HCT116 (cell line): ENCODE results near the gene FRZB. TPM values are rescaled to one million over a fixed set of nuclear protein-coding genes. Genes with fewer than 3 reads are reported as not detected.

Experiments
- ATAC-seq: fragments of 200-7000 bp; cut with Tn5 transposase; 2 replicates; pipeline ENCODE4 v1.9.1; 2020; ENCODE audit warnings: mild to moderate bottlenecking, moderate library complexity
- BruUV-seq: library from RNA; stranded (reverse); fragments of 400-500 nt; replicated peaks from 2 replicates; lab custom pipeline; 2021; lab: Mats Ljungman, UMichigan
- CTCF ChIA-PET: fragments of 300-600 bp; sonication (Branson Sonifier 250); formaldehyde crosslinking; loops from one replicate; lab custom pipeline; 2021; ENCODE audit warnings: antibody characterized with exemption; lab: Charles Lee
- POLR2A ChIA-PET: fragments of 300-600, 350-600 bp; sonication (Branson Sonifier 250); formaldehyde crosslinking; loops from one replicate; lab custom pipeline; 2021; ENCODE audit warnings: antibody characterized with exemption; lab: Charles Lee
- RAD21 ChIA-PET, 2 experiments: fragments of 300-600 bp; sonication (Branson Sonifier 250); formaldehyde crosslinking; loops; one replicate each; lab custom pipeline; 2023; ENCODE audit warnings: low total read pairs in 2 of 2; ENCODE audit not compliant: uncharacterized antibody in 2 of 2, unreplicated experiment in 2 of 2, low non-redundant PET in 1 of 2; lab: Charles Lee
- DNase-seq: peaks from one replicate; pipeline ENCODE4 v3.0.0-alpha.2; 2010; ENCODE audit warnings: low read depth, low spot score
- H2AFZ ChIP-seq: fragments of 200-600 bp; shearing (Covaris generic), sonication (generic); 2 replicates; pipeline ENCODE4 v1.6.1; 2017; ENCODE audit warnings: low read depth, mixed run types, mixed read lengths, antibody characterized with exemption, low read length; ENCODE audit not compliant: poor library complexity, severe bottlenecking
- H3K27ac ChIP-seq: 2 replicates; pipeline ENCODE4 v1.5.1; 2012; ENCODE audit warnings: low read depth, low read length
- H3K27me3 ChIP-seq: fragments of 200-600 bp; sonication (generic); 2 replicates; pipeline ENCODE4 v1.6.1; 2016; ENCODE audit warnings: mixed run types, low read length, mixed read lengths; ENCODE audit not compliant: insufficient read depth
- H3K36me3 ChIP-seq, 2 experiments: fragments of 200-500 bp in 1 of 2; fragments of 200-600 bp in 1 of 2; sonication (Bioruptor generic) in 1 of 2; sonication (generic) in 1 of 2; 2 replicates each; pipeline versions ENCODE4 v1.5.1 to v1.6.1; 2014 to 2016; ENCODE audit warnings: low read length in 2 of 2, inconsistent platforms in 1 of 2, mixed read lengths in 1 of 2, mixed run types in 1 of 2; ENCODE audit not compliant: insufficient read depth in 2 of 2, control insufficient read depth in 1 of 2
- H3K4me1 ChIP-seq, 2 experiments: fragments of 200-600 bp in 1 of 2; sonication (generic) in 1 of 2; 2 replicates each; pipeline versions ENCODE4 v1.5.1 to v1.6.1; 2012 to 2017; ENCODE audit warnings: low read length in 2 of 2, inconsistent platforms in 1 of 2, mild to moderate bottlenecking in 1 of 2, mixed read lengths in 1 of 2, mixed run types in 1 of 2, moderate library complexity in 1 of 2; ENCODE audit not compliant: insufficient read depth in 2 of 2, control insufficient read depth in 1 of 2
- H3K4me2 ChIP-seq: fragments of 200-600 bp; sonication (generic); 2 replicates; pipeline ENCODE4 v1.6.1; 2017; ENCODE audit warnings: mixed run types, low read length, mixed read lengths
- H3K4me3 ChIP-seq, 2 experiments: fragments of 200-600 bp in 1 of 2; sonication (generic) in 1 of 2; replicated peaks in 1 of 2; 2 replicates each; pipeline ENCODE4 v1.5.1; 2011 to 2016; ENCODE audit warnings: low read length in 2 of 2, control low read depth in 1 of 2, low read depth in 1 of 2, mild to moderate bottlenecking in 1 of 2, mixed read lengths in 1 of 2, mixed run types in 1 of 2
- H3K79me2 ChIP-seq: fragments of 200-600 bp; sonication (generic); 2 replicates; pipeline ENCODE4 v1.6.1; 2017; ENCODE audit warnings: mild to moderate bottlenecking, mixed run types, low read length, moderate library complexity, mixed read lengths; ENCODE audit not compliant: insufficient read depth
- H3K9ac ChIP-seq: fragments of 200-600 bp; sonication (generic); 2 replicates; pipeline ENCODE4 v1.6.1; 2016; ENCODE audit warnings: low read length, mixed read lengths
- H3K9me2 ChIP-seq: fragments of 200-600 bp; sonication (generic), shearing (Covaris generic); 2 replicates; pipeline ENCODE4 v1.6.1; 2017; ENCODE audit warnings: mixed run types, mild to moderate bottlenecking, moderate library complexity; ENCODE audit not compliant: insufficient read depth
- H3K9me3 ChIP-seq, 2 experiments: fragments of 200-500 bp in 1 of 2; fragments of 200-600 bp in 1 of 2; sonication (Bioruptor generic) in 1 of 2; sonication (generic) in 1 of 2; 2 replicates each; pipeline ENCODE4 v1.6.1; 2014 to 2017; ENCODE audit warnings: low read length in 2 of 2, mixed read lengths in 2 of 2, inconsistent platforms in 1 of 2, low read depth in 1 of 2, mild to moderate bottlenecking in 1 of 2, mixed run types in 1 of 2, moderate library complexity in 1 of 2; ENCODE audit not compliant: control insufficient read depth in 1 of 2, insufficient read depth in 1 of 2
- H4K20me1 ChIP-seq: fragments of 200-600 bp; sonication (generic), shearing (Covaris generic); 2 replicates; pipeline ENCODE4 v1.6.1; 2017; ENCODE audit warnings: mixed run types, mild to moderate bottlenecking, moderate library complexity; ENCODE audit not compliant: insufficient read depth
- CTCF ChIP-seq, 3 experiments: fragments of 200-600 bp in 1 of 3; sonication (generic) in 1 of 3; IDR thresholded peaks in 2 of 3; conservative IDR thresholded peaks in 1 of 3; 2 replicates each; pipeline ENCODE4 v1.5.1; 2012 to 2017; ENCODE audit warnings: low read depth in 2 of 3, low read length in 2 of 3, antibody characterized with exemption in 1 of 3, borderline replicate concordance in 1 of 3, control low read depth in 1 of 3, mild to moderate bottlenecking in 1 of 3, mixed read lengths in 1 of 3, mixed run types in 1 of 3, moderate library complexity in 1 of 3; ENCODE audit not compliant: insufficient read depth in 1 of 3
- EGR1 ChIP-seq: IDR thresholded peaks from 2 replicates; pipeline ENCODE4 v1.6.1; 2012; ENCODE audit warnings: low read depth
- ELF1 ChIP-seq: IDR thresholded peaks from 2 replicates; pipeline ENCODE4 v1.6.1; 2012; ENCODE audit warnings: low read depth, borderline replicate concordance
- EZH2 ChIP-seq: fragments of 200-600 bp; sonication (generic); IDR thresholded peaks from 2 replicates; pipeline ENCODE4 v1.6.1; 2017; ENCODE audit warnings: antibody characterized with exemption, mixed run types
- EZH2phosphoT487 ChIP-seq: fragments of 200-600 bp; IDR thresholded peaks from 2 replicates; pipeline ENCODE4 v1.6.1; 2018; ENCODE audit warnings: antibody characterized with exemption, borderline replicate concordance
- FOSL1 ChIP-seq: IDR thresholded peaks from 2 replicates; pipeline ENCODE4 v1.6.1; 2012; ENCODE audit warnings: low read depth
- JUND ChIP-seq: IDR thresholded peaks from 2 replicates; pipeline ENCODE4 v1.6.1; 2012
- MAX ChIP-seq: IDR thresholded peaks from 2 replicates; pipeline ENCODE4 v1.6.1; 2012
- RAD21 ChIP-seq: IDR thresholded peaks from 2 replicates; pipeline ENCODE4 v1.6.1; 2012; ENCODE audit warnings: low read depth, mild to moderate bottlenecking
- TCF7L2 ChIP-seq: IDR thresholded peaks from 2 replicates; pipeline ENCODE4 v1.7.0; 2011; ENCODE audit warnings: borderline replicate concordance, inconsistent platforms; ENCODE audit not compliant: insufficient read depth, insufficient read length; ENCODE audit errors: extremely low read depth
- YY1 ChIP-seq: IDR thresholded peaks from 2 replicates; pipeline ENCODE4 v1.6.1; 2011; ENCODE audit warnings: low read length, low read depth, moderate library complexity, mild to moderate bottlenecking; ENCODE audit not compliant: insufficient replicate concordance; ENCODE audit errors: extremely low read depth
- ZFX ChIP-seq: fragments of 450-650 bp; IDR thresholded peaks from 2 replicates; pipeline ENCODE4 v1.6.1; 2017
- ZNF274 ChIP-seq: fragments of 200-500 bp; sonication (Bioruptor generic); IDR thresholded peaks from 2 replicates; pipeline ENCODE4 v1.6.1; 2014; ENCODE audit warnings: mild to moderate bottlenecking, low read depth, low read length, inconsistent platforms
- intact Hi-C: fragments of 100-400 bp; cut with micrococcal nuclease; formaldehyde crosslinking; loops from 2 replicates; pipeline ENCODE4 v1.10.0; 2022
- total RNA-seq: library from RNA; stranded (reverse); gene quantifications from one replicate; pipeline ENCODE4 v1.2.1, GENCODE V29; 2021; ENCODE audit not compliant: unreplicated experiment

Gene FRZB
- total RNA-seq, 1 experiment from 2014 or later: 0.49 TPM

- H3K27ac ChIP-seq: no peak overlapping the region
- no peak overlapping the region for H3K4me3 ChIP-seq
- peaks cover 3 to 6% of the 10 kb centered on the region in 2 experiments; a peak in 1 of 4 replicates for H3K4me1 ChIP-seq
- 0 out of 2 replicates have a peak, but pooled peaks cover 3% of the 10 kb centered on the region for H4K20me1 ChIP-seq
- peaks cover 0 to 4% of the 10 kb centered on the region in 2 experiments; a peak in 1 of 4 replicates for H3K36me3 ChIP-seq
- H3K79me2 ChIP-seq: no peaks in the 10 kb centered on the region
- H3K9me2 ChIP-seq: no peaks in the 10 kb centered on the region
- no TSS peak for BruUV-seq
- TF ChIP-seq JUND (no peak), CTCF (IDR thresholded peaks at IDR 0.05 in 2 of 3, conservative IDR thresholded peaks at IDR 0.05 in 1 of 3; ENCODE audit: borderline replicate concordance in 1 of 3, insufficient read depth in 1 of 3, low read depth in 2 of 3, low read length in 2 of 3) (no peak), MAX (no peak), FOSL1 (no peak), ZNF274 (no peak)
- ChIA-PET POLR2A (no interaction called here), CTCF (interaction anchor here (1.3 kb wide), 1 partner anchor 73 kb away, joined by 3 read pairs; no protein-coding TSS in a partner anchor), RAD21 (no interaction called here)
- H3K4me2 ChIP-seq: no peak overlapping the region
- intact Hi-C loops: no loop called here
- H3K9me3 ChIP-seq: no peaks in the 10 kb centered on the region
- H3K27me3 ChIP-seq: no peaks in the 10 kb centered on the region
- ATAC-seq (no peak), DNase-seq (no peak)
- H2AFZ ChIP-seq: no peak overlapping the region
- H3K9ac ChIP-seq: no peak overlapping the region
These were observed 40.8 kb upstream of the FRZB start for GRCh38 chr2:182907081-182907830.

- Histone ChIP-seq H3K79me2 (no peaks in the 10 kb centered on the region), H3K4me3 (no peak overlapping the region), H3K4me1 (peaks cover 3 to 6% of the 10 kb centered on the region in 2 experiments; a peak in 1 of 4 replicates), H3K27ac (no peak overlapping the region), H3K9me2 (no peaks in the 10 kb centered on the region), H2AFZ (no peak overlapping the region), H3K36me3 (peaks cover 0 to 4% of the 10 kb centered on the region in 2 experiments; a peak in 1 of 4 replicates), H3K9ac (no peak overlapping the region), H3K9me3 (no peaks in the 10 kb centered on the region), H3K27me3 (no peaks in the 10 kb centered on the region), H4K20me1 (no peaks in the 10 kb centered on the region), H3K4me2 (no peak overlapping the region)
- CTCF ChIA-PET: interaction anchor here (1.3 kb wide), 1 partner anchor 74 kb away, joined by 3 read pairs; no protein-coding TSS in a partner anchor
- intact Hi-C loops: no loop called here
- RAD21 ChIA-PET: no interaction called here
- DNase-seq: no peak
- ATAC-seq: no peak
- no TSS peak for BruUV-seq
- POLR2A ChIA-PET: no interaction called here
- TF ChIP-seq ELF1: no peak
- no peak for TF ChIP-seq FOSL1
- no peak for TF ChIP-seq CTCF (IDR thresholded peaks at IDR 0.05 in 2 of 3, conservative IDR thresholded peaks at IDR 0.05 in 1 of 3; ENCODE audit: borderline replicate concordance in 1 of 3, insufficient read depth in 1 of 3, low read depth in 2 of 3, low read length in 2 of 3)
- no peak for TF ChIP-seq TCF7L2
- no peak for TF ChIP-seq EGR1
- no peak for TF ChIP-seq ZFX
- no peak for TF ChIP-seq YY1
- no peak for TF ChIP-seq EZH2
- no peak for TF ChIP-seq ZNF274
- no peak for TF ChIP-seq RAD21
- no peak for TF ChIP-seq EZH2phosphoT487
- no peak for TF ChIP-seq JUND
These were observed 40.0 kb upstream of the FRZB start for GRCh38 chr2:182906454-182906853.
